Measurements from ENCODE around the gene SF3A2.

- no peak for TF ChIP-seq CTCF (IDR thresholded peaks at IDR 0.05; ENCODE audit: low read depth, low read length)
- no peak for TF ChIP-seq MYC (IDR thresholded peaks at IDR 0.05; ENCODE audit: low read depth, low read length)
- no peak for TF ChIP-seq POLR2A (IDR thresholded peaks at IDR 0.05; ENCODE audit: extremely low read depth, insufficient read length)
- TF ChIP-seq, protein P1, sequence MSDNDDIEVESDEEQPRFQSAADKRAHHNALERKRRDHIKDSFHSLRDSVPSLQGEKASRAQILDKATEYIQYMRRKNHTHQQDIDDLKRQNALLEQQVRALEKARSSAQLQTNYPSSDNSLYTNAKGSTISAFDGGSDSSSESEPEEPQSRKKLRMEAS (IDR thresholded peaks at IDR 0.05; ENCODE audit: low read depth, low read length): no peak
Observed at GRCh38 chr19:2252055-2252796, 15.6 kb downstream of the SF3A2 start.
